Activated CD4-positive, alpha-beta T cell treated with anti-CD3 and anti-CD28 coated beads, Interleukin-10, Interleukin-2, amounts not matched to agents 100 ng/mL and 50 ng/mL, durations not matched to agents 16 hours and 8 hours (primary cell): ENCODE measurements around the gene GSTM3.
A peak's percentile ranks its signal among the peaks of the same experiment; 100 is the strongest.
"Not testable (repeated sequence)": the region's sequence is repeated elsewhere in the genome, so short reads cannot be mapped to it uniquely, and the experiment has no call there.

ENCODE experiments used
- DNase-seq: peaks from one replicate; pipeline ENCODE4 v3.0.0-alpha.2; 2020

Gene GSTM3

GRCh38 chr1:109773900-109774485, 33.2 kb upstream of the GSTM3 start:
- no peak for DNase-seq

- peak; percentile 83 for DNase-seq
Observed at GRCh38 chr1:109773203-109773899, 32.5 kb upstream of the GSTM3 start.

- DNase-seq = no peak
Observed at GRCh38 chr1:109772658-109773202, 31.9 kb upstream of the GSTM3 start.

- no peak for DNase-seq
Observed at GRCh38 chr1:109771712-109772657, 31.1 kb upstream of the GSTM3 start.

- no peak for DNase-seq
Observed at GRCh38 chr1:109770331-109771095, 29.7 kb upstream of the GSTM3 start.

GRCh38 chr1:109769330-109770078, 28.7 kb upstream of the GSTM3 start:
- no peak for DNase-seq

GRCh38 chr1:109768820-109769219, 28.0 kb upstream of the GSTM3 start:
- no peak for DNase-seq

- DNase-seq = no peak
Observed at GRCh38 chr1:109768335-109768650, 27.5 kb upstream of the GSTM3 start.

- DNase-seq = no peak
Observed at GRCh38 chr1:109767637-109768334, 26.9 kb upstream of the GSTM3 start.

- DNase-seq = not testable (repeated sequence)
Observed at GRCh38 chr1:109766991-109767636, 26.3 kb upstream of the GSTM3 start.

- no peak for DNase-seq
Observed at GRCh38 chr1:109765896-109766615, 25.2 kb upstream of the GSTM3 start.

GRCh38 chr1:109765483-109765815, 24.6 kb upstream of the GSTM3 start:
- DNase-seq = no peak

- DNase-seq = no peak
Observed at GRCh38 chr1:109764561-109765482, 24.0 kb upstream of the GSTM3 start.

- DNase-seq = no peak
Observed at GRCh38 chr1:109763646-109764415, 23.0 kb upstream of the GSTM3 start, which contains the start of gene EPS8L3. TSS of gene EPS8L3 (minus strand) at chr1:109763923. CDS start at chr1:109761749, 2,174 bp downstream.

GRCh38 chr1:109762821-109763645, 22.2 kb upstream of the GSTM3 start:
- DNase-seq = no peak

GRCh38 chr1:109762039-109762585, 21.3 kb upstream of the GSTM3 start:
- DNase-seq = no peak
